ENCODE data around the gene DNM2.

DNM2 gene

GRCh38 chr19:10723591-10723990 is 5.7 kb downstream of the DNM2 start:
- Histone ChIP-seq H2BK15ac (replicated peaks; ENCODE audit: low read depth) (no peak overlapping the region), H4K5ac (ENCODE audit: low read length) (no peak overlapping the region), H3K27me3 (ENCODE audit: insufficient read depth, low read length, poor library complexity) (no peaks in the 10 kb centered on the region), H3K9ac (ENCODE audit: low read length) (no peak overlapping the region), H2BK5ac (ENCODE audit: low read length) (no peak overlapping the region), H2BK120ac (ENCODE audit: low read depth, low read length) (no peak overlapping the region), H3K4ac (ENCODE audit: low read depth, low read length) (no peak overlapping the region), H2AK5ac (ENCODE audit: low read length) (no peak overlapping the region), H4K8ac (ENCODE audit: low read depth, low read length) (no peak overlapping the region), H3K79me1 (ENCODE audit: low read length) (peaks cover 35% of the 10 kb centered on the region), H3K27ac (ENCODE audit: low read depth, low read length) (no peak overlapping the region), H3K36me3 (ENCODE audit: control insufficient read depth, insufficient read depth, low read length) (no peaks in the 10 kb centered on the region), H3K56ac (ENCODE audit: low read length) (no peak overlapping the region), H3K4me3 (ENCODE audit: low read length) (no peak overlapping the region), H3K79me2 (ENCODE audit: control insufficient read depth, insufficient read depth, low read length) (peaks cover 78% of the 10 kb centered on the region), H3K4me1 (ENCODE audit: control insufficient read depth, low read depth, low read length) (peaks cover 3% of the 10 kb centered on the region), H3K18ac (ENCODE audit: low read length) (no peak overlapping the region), H3K4me2 (ENCODE audit: low read length) (no peak overlapping the region), H3K23ac (ENCODE audit: low read length) (no peak overlapping the region)
- WGBS (ENCODE audit: extremely low coverage, insufficient coverage, low lambda C conversion rate): no CpG with 5 or more reads among the region's 3 CpGs
- DNase-seq: no peak

DNA sequence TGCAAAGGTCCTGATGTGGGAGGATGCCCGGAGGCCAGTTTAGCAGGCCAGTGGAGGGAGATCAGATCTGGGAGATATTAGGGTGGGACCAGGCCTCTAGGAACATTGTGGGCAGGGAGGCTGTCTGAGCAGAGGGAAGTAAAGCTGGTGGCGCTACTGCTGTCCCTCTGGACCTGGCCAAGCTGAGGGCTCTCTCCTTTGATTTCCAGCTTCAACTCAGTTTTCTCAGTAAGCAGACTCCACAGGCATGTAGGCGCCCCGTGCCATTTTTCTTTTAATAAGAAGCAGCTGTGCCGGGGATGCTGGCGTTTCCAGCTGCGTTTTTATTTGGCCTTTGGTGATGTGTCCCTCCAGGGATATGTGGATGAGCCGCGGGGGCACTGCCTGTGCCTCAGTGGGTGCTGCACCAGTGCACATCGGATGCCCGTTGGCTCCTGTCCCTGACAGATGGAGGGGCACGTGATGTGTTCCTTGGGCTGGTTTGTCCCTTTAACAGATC is 6.7 kb downstream of the DNM2 start:
- Histone ChIP-seq H2BK5ac (ENCODE audit: low read length) (no peak overlapping the region), H3K79me1 (ENCODE audit: low read length) (peaks cover 35% of the 10 kb centered on the region), H3K79me2 (ENCODE audit: control insufficient read depth, insufficient read depth, low read length) (peaks cover 73% of the 10 kb centered on the region), H3K4me3 (ENCODE audit: low read length) (no peak overlapping the region), H3K56ac (ENCODE audit: low read length) (no peak overlapping the region), H4K8ac (ENCODE audit: low read depth, low read length) (no peak overlapping the region), H3K27ac (ENCODE audit: low read depth, low read length) (no peak overlapping the region), H4K5ac (ENCODE audit: low read length) (no peak overlapping the region), H3K18ac (ENCODE audit: low read length) (no peak overlapping the region), H2AK5ac (ENCODE audit: low read length) (no peak overlapping the region), H3K4me2 (ENCODE audit: low read length) (no peak overlapping the region), H3K9ac (ENCODE audit: low read length) (no peak overlapping the region), H3K36me3 (ENCODE audit: control insufficient read depth, insufficient read depth, low read length) (no peaks in the 10 kb centered on the region), H3K27me3 (ENCODE audit: insufficient read depth, low read length, poor library complexity) (no peaks in the 10 kb centered on the region), H3K4me1 (ENCODE audit: control insufficient read depth, low read depth, low read length) (peaks cover 2% of the 10 kb centered on the region), H2BK15ac (replicated peaks; ENCODE audit: low read depth) (no peak overlapping the region), H2BK120ac (ENCODE audit: low read depth, low read length) (no peak overlapping the region), H3K23ac (ENCODE audit: low read length) (no peak overlapping the region), H3K4ac (ENCODE audit: low read depth, low read length) (no peak overlapping the region)
- no CpG with 5 or more reads among the region's 12 CpGs for WGBS (ENCODE audit: extremely low coverage, insufficient coverage, low lambda C conversion rate)
- no peak for DNase-seq

GRCh38 chr19:10725415-10725814 is 7.5 kb downstream of the DNM2 start:
- Histone ChIP-seq H3K4ac (ENCODE audit: low read depth, low read length) (no peak overlapping the region), H3K79me2 (ENCODE audit: control insufficient read depth, insufficient read depth, low read length) (peaks cover 75% of the 10 kb centered on the region), H3K18ac (ENCODE audit: low read length) (no peak overlapping the region), H3K23ac (ENCODE audit: low read length) (no peak overlapping the region), H3K27ac (ENCODE audit: low read depth, low read length) (no peak overlapping the region), H4K5ac (ENCODE audit: low read length) (no peak overlapping the region), H2BK5ac (ENCODE audit: low read length) (no peak overlapping the region), H3K4me3 (ENCODE audit: low read length) (no peak overlapping the region), H2BK15ac (replicated peaks; ENCODE audit: low read depth) (no peak overlapping the region), H3K9ac (ENCODE audit: low read length) (no peak overlapping the region), H4K8ac (ENCODE audit: low read depth, low read length) (no peak overlapping the region), H3K4me2 (ENCODE audit: low read length) (no peak overlapping the region), H3K4me1 (ENCODE audit: control insufficient read depth, low read depth, low read length) (no peaks in the 10 kb centered on the region), H2BK120ac (ENCODE audit: low read depth, low read length) (no peak overlapping the region), H2AK5ac (ENCODE audit: low read length) (no peak overlapping the region), H3K56ac (ENCODE audit: low read length) (no peak overlapping the region), H3K79me1 (ENCODE audit: low read length) (peaks cover 35% of the 10 kb centered on the region), H3K27me3 (ENCODE audit: insufficient read depth, low read length, poor library complexity) (no peaks in the 10 kb centered on the region), H3K36me3 (ENCODE audit: control insufficient read depth, insufficient read depth, low read length) (no peaks in the 10 kb centered on the region)
- DNase-seq: no peak
- no CpG with 5 or more reads among the region's 4 CpGs for WGBS (ENCODE audit: extremely low coverage, insufficient coverage, low lambda C conversion rate)

DNA sequence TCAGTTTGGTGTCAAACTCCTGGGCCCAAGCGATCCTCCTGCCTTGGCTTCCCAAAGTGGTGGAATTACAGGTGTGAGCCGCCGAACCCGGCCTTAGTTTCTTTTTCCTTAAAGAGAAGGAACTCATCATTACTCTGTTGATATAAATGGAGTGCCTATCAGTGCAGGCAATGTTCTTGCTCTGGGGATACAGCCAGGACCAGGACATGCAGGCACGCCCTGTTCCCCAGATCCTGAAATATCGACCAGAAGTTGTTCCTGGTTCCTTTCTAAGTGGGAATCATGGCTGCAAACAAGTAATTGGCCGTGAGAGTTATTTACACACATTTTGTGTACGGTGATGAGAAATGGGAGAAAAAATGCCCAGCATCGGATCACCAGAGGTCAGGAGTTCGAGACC is 8.4 kb downstream of the DNM2 start:
- no peak for DNase-seq
- Histone ChIP-seq H3K36me3 (ENCODE audit: control insufficient read depth, insufficient read depth, low read length) (no peaks in the 10 kb centered on the region), H2AK5ac (ENCODE audit: low read length) (no peak overlapping the region), H2BK15ac (replicated peaks; ENCODE audit: low read depth) (no peak overlapping the region), H3K4me2 (ENCODE audit: low read length) (no peak overlapping the region), H4K5ac (ENCODE audit: low read length) (no peak overlapping the region), H3K9ac (ENCODE audit: low read length) (no peak overlapping the region), H3K56ac (ENCODE audit: low read length) (no peak overlapping the region), H2BK5ac (ENCODE audit: low read length) (no peak overlapping the region), H3K23ac (ENCODE audit: low read length) (no peak overlapping the region), H3K4ac (ENCODE audit: low read depth, low read length) (no peak overlapping the region), H2BK120ac (ENCODE audit: low read depth, low read length) (no peak overlapping the region), H3K79me1 (ENCODE audit: low read length) (peaks cover 32% of the 10 kb centered on the region), H3K27me3 (ENCODE audit: insufficient read depth, low read length, poor library complexity) (no peaks in the 10 kb centered on the region), H3K79me2 (ENCODE audit: control insufficient read depth, insufficient read depth, low read length) (peaks cover 74% of the 10 kb centered on the region), H3K27ac (ENCODE audit: low read depth, low read length) (no peak overlapping the region), H3K4me3 (ENCODE audit: low read length) (no peak overlapping the region), H3K4me1 (ENCODE audit: control insufficient read depth, low read depth, low read length) (no peaks in the 10 kb centered on the region), H4K8ac (ENCODE audit: low read depth, low read length) (no peak overlapping the region), H3K18ac (ENCODE audit: low read length) (no peak overlapping the region)
- WGBS (ENCODE audit: extremely low coverage, insufficient coverage, low lambda C conversion rate): no CpG with 5 or more reads among the region's 10 CpGs

- H2BK15ac ChIP-seq (replicated peaks; ENCODE audit: low read depth): no peak overlapping the region
- no peak overlapping the region for H3K9ac ChIP-seq (ENCODE audit: low read length)
- H3K79me2 ChIP-seq (ENCODE audit: control insufficient read depth, insufficient read depth, low read length): peaks cover 63% of the 10 kb centered on the region
- no peak overlapping the region for H2BK5ac ChIP-seq (ENCODE audit: low read length)
- H3K4me2 ChIP-seq (ENCODE audit: low read length): no peak overlapping the region
- no peak overlapping the region for H3K18ac ChIP-seq (ENCODE audit: low read length)
- H4K8ac ChIP-seq (ENCODE audit: low read depth, low read length): no peak overlapping the region
- H2AK5ac ChIP-seq (ENCODE audit: low read length): no peak overlapping the region
- H3K79me1 ChIP-seq (ENCODE audit: low read length): peaks cover 30% of the 10 kb centered on the region
- H3K36me3 ChIP-seq (ENCODE audit: control insufficient read depth, insufficient read depth, low read length): no peaks in the 10 kb centered on the region
- no peak overlapping the region for H2BK120ac ChIP-seq (ENCODE audit: low read depth, low read length)
- DNase-seq: no peak
- H3K23ac ChIP-seq (ENCODE audit: low read length): no peak overlapping the region
- H3K27me3 ChIP-seq (ENCODE audit: insufficient read depth, low read length, poor library complexity): no peaks in the 10 kb centered on the region
- H3K4ac ChIP-seq (ENCODE audit: low read depth, low read length): no peak overlapping the region
- no peak overlapping the region for H3K4me3 ChIP-seq (ENCODE audit: low read length)
- no peak overlapping the region for H3K27ac ChIP-seq (ENCODE audit: low read depth, low read length)
- no peak overlapping the region for H4K5ac ChIP-seq (ENCODE audit: low read length)
- H3K56ac ChIP-seq (ENCODE audit: low read length): no peak overlapping the region
- no CpG with 5 or more reads among the region's 14 CpGs for WGBS (ENCODE audit: extremely low coverage, insufficient coverage, low lambda C conversion rate)
- H3K4me1 ChIP-seq (ENCODE audit: control insufficient read depth, low read depth, low read length): no peaks in the 10 kb centered on the region
Measured at GRCh38 chr19:10727685-10728201, 9.9 kb downstream of the DNM2 start.

DNA sequence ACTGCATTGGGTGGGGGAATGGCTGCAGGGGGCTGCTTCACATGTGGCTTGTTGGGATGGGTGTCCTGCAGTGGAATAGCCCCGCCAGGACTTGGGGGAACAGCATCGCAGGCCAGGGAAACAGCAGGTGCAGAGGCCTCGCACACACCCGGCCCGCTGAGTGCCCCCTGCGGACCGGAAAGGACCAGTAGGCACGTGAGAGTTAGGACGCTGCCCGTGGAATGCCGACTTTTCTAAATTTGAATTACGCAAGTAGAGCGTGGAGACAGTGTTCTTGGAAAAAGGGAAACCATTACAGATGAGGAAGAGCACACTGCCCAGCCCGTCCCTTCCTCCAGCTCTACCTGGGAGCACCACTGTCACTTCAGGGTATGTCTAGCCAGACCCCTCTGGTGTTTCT is 11.5 kb downstream of the DNM2 start:
- H2BK120ac ChIP-seq (ENCODE audit: low read depth, low read length): no peak overlapping the region
- no peak for DNase-seq
- H3K27ac ChIP-seq (ENCODE audit: low read depth, low read length): no peak overlapping the region
- no peaks in the 10 kb centered on the region for H3K36me3 ChIP-seq (ENCODE audit: control insufficient read depth, insufficient read depth, low read length)
- WGBS (ENCODE audit: extremely low coverage, insufficient coverage, low lambda C conversion rate): no CpG with 5 or more reads among the region's 14 CpGs
- no peak overlapping the region for H3K4me3 ChIP-seq (ENCODE audit: low read length)
- H3K79me1 ChIP-seq (ENCODE audit: low read length): peaks cover 30% of the 10 kb centered on the region
- no peak overlapping the region for H2AK5ac ChIP-seq (ENCODE audit: low read length)
- no peak overlapping the region for H2BK15ac ChIP-seq (replicated peaks; ENCODE audit: low read depth)
- H3K27me3 ChIP-seq (ENCODE audit: insufficient read depth, low read length, poor library complexity): no peaks in the 10 kb centered on the region
- no peak overlapping the region for H4K5ac ChIP-seq (ENCODE audit: low read length)
- H3K9ac ChIP-seq (ENCODE audit: low read length): no peak overlapping the region
- no peak overlapping the region for H3K4ac ChIP-seq (ENCODE audit: low read depth, low read length)
- H3K56ac ChIP-seq (ENCODE audit: low read length): no peak overlapping the region
- H4K8ac ChIP-seq (ENCODE audit: low read depth, low read length): no peak overlapping the region
- no peak overlapping the region for H2BK5ac ChIP-seq (ENCODE audit: low read length)
- peaks cover 55% of the 10 kb centered on the region for H3K79me2 ChIP-seq (ENCODE audit: control insufficient read depth, insufficient read depth, low read length)
- no peak overlapping the region for H3K4me2 ChIP-seq (ENCODE audit: low read length)
- no peaks in the 10 kb centered on the region for H3K4me1 ChIP-seq (ENCODE audit: control insufficient read depth, low read depth, low read length)
- no peak overlapping the region for H3K23ac ChIP-seq (ENCODE audit: low read length)
- H3K18ac ChIP-seq (ENCODE audit: low read length): no peak overlapping the region

Data from mesendoderm (in vitro differentiated cells).